Measurements from ENCODE around the gene ASB4. TPM values are rescaled to one million over a fixed set of nuclear protein-coding genes. Genes with fewer than 3 reads are reported as not detected.

ASB4 gene
- total and polyA plus RNA-seq, 12 donors = 18.3 to 323 (median 88.2) TPM

DNA sequence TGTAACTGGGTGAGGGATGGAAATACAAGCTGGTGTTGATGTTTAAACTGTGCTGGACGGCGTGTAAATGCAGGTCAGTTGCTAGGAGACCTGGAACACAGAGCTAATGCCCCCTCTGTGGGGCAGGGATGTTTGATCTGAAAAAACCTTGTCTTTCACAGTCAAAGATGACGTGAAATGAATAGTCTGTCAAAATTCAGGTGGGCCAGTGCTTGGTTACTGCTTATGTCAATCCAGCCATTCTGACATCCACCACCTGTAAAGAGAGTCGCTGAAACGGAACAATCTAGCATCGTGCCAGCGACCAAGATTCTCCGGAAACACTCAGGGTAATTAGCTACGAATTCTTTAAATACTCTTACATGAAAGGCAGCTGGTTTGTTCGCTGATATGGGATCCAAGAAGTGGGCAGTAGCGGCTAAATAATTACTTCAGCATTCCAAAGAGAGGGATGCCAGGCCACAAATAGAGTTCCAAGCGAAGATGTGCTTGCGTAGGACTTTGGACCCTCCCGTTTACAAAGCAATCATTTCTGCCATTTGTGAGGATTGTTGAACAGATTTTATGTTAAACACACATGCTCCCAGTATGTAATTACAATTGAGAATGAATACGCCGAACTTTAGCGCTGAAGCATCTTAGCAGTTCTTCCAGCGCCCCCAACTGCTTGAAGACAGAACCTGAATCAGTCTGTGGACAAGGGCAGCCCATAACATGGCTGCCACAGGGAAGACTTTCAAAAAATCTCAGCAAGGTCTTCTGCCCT, 7.3 kb upstream of the ASB4 start:
- Histone ChIP-seq H3K4me1 (replicated peaks in 1 of 2) (peaks cover 0 to 13% of the 10 kb centered on the region in 2 donors), H3K27ac (no peak overlapping the region), H3K36me3 (replicated peaks in 1 of 2) (no peaks in the 10 kb centered on the region), H3K27me3 (no peaks in the 10 kb centered on the region), H3K9me3 (replicated peaks in 1 of 3) (no peaks in the 10 kb centered on the region), H3K4me3 (no peak overlapping the region)
- intact Hi-C loops (cut with DNase I) = no loop called here
- 78 to 84% (median 79%) methylated on average over 18 of the region's 18 CpGs for WGBS, 4 donors
- TF ChIP-seq POLR2A (IDR thresholded peaks at IDR 0.05) = no peak
- TF ChIP-seq, protein P1, sequence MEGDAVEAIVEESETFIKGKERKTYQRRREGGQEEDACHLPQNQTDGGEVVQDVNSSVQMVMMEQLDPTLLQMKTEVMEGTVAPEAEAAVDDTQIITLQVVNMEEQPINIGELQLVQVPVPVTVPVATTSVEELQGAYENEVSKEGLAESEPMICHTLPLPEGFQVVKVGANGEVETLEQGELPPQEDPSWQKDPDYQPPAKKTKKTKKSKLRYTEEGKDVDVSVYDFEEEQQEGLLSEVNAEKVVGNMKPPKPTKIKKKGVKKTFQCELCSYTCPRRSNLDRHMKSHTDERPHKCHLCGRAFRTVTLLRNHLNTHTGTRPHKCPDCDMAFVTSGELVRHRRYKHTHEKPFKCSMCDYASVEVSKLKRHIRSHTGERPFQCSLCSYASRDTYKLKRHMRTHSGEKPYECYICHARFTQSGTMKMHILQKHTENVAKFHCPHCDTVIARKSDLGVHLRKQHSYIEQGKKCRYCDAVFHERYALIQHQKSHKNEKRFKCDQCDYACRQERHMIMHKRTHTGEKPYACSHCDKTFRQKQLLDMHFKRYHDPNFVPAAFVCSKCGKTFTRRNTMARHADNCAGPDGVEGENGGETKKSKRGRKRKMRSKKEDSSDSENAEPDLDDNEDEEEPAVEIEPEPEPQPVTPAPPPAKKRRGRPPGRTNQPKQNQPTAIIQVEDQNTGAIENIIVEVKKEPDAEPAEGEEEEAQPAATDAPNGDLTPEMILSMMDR (IDR thresholded peaks at IDR 0.05) = no peak
- no peak for DNase-seq

DNA sequence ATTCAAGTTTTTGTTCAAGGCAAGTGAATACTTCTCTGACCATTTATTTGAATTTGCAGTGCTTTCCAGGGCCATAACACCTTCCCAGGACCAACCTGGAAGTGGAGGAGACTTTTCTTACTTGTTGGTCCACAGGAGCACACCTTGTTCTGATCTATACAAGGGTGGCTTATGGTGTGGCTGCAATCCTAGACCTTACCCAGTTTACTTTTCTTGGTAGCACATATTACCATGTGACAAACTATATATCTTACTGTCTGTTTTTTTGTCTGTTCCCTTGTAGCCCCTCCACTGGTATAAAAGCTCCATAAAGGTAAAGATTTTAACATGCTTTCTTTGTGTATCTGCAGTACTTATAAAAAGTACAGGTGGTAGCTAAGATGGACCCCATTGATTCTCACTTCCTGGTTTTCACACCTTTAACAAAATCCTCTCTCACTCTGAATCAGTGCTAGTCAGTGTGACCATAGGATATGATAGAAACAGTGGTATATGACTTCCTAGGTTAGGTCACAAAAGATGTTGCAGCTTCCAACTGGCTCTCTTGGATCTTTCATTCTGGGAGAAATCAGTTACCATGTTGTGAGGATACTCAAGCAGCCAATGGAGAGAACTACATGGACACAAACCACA, 5.6 kb upstream of the ASB4 start:
- H3K9me3 ChIP-seq (replicated peaks in 1 of 3) = no peaks in the 10 kb centered on the region
- H3K4me1 ChIP-seq (replicated peaks in 1 of 2) = peaks cover 0 to 16% of the 10 kb centered on the region in 2 donors
- H3K36me3 ChIP-seq (replicated peaks in 1 of 2) = no peaks in the 10 kb centered on the region
- H3K27me3 ChIP-seq = no peaks in the 10 kb centered on the region
- TF ChIP-seq POLR2A (IDR thresholded peaks at IDR 0.05) = no peak
- TF ChIP-seq, protein P1 (IDR thresholded peaks at IDR 0.05) = no peak
- no peak for DNase-seq
- H3K4me3 ChIP-seq = no peak overlapping the region
- intact Hi-C loops (cut with DNase I) = no loop called here
- no peak overlapping the region for H3K27ac ChIP-seq

DNA sequence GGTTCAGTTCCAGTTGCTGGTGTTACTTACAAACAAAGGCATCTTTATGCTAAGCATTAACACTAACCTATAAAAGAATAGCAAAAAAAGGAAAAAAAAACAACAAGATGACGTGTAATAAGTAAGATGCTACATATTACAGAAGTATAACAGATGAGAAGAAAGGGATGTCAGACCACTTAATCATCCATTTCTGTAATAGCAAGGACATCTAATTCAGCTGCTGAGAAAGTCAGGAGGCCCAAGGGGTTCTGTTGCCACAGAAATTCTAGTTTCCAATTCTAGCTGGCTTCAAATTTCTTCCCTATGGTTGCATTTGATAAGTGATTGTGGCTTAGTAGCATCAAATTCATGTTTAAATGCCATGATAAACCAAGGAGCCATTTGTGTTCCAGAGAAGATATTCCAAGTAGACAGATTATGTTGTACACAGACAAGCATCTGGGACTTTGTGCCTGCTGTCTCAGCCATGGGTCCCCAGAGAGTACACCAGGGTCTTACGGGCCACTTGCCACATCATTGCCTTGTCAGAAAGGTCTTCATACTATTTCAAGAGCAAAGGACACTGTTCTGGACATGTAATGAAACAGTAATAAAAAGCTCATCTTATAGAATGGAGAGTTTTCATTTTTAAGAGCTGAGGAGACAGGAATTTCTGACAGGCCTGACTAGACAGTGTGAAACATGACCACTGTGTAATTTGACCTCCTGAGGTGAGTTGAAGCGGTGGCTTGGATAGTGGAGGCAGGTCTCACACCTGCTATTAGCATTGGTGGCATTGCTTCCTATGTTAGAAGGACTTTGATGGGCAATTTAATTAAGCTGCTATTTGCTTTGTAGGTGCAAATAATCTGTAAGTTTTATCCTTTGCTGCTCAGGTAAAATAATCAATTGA, 4.2 kb upstream of the ASB4 start:
- H3K4me1 ChIP-seq (replicated peaks in 1 of 2) = peaks cover 0 to 14% of the 10 kb centered on the region in 2 donors
- no peak overlapping the region for H3K4me3 ChIP-seq
- H3K9me3 ChIP-seq (replicated peaks in 1 of 3) = no peaks in the 10 kb centered on the region
- H3K27ac ChIP-seq = peak overlapping the region in 3 of 5 donors; percentile 41 to 83 (median 49)
- H3K27me3 ChIP-seq = no peaks in the 10 kb centered on the region
- DNase-seq = no peak
- no peaks in the 10 kb centered on the region for H3K36me3 ChIP-seq (replicated peaks in 1 of 2)
- TF ChIP-seq, protein P1 (IDR thresholded peaks at IDR 0.05) = no peak
- TF ChIP-seq POLR2A (IDR thresholded peaks at IDR 0.05) = no peak
- WGBS, 4 donors = 83 to 88% (median 86%) methylated on average over 3 of the region's 3 CpGs
- intact Hi-C loops (cut with DNase I) = no loop called here

DNA sequence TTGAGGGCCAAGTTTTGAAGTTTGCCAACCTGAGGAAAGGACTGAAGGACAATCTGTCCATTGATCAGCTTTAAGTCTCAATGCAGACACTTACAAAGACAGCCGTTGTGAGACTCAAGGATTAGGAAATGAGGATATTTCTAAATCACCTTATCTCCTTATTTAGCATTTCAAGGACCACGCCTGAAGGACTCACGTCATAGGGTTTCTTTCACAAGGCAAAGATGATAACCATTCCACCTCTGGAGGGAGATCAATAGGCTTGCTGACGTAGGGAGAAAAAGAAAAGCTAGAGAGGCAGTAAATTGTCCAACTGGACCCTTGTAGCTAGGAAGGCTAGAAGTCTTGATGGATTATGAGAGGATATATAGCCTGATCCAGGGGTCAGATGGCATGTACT, 3.3 kb upstream of the ASB4 start:
- no peak for TF ChIP-seq POLR2A (IDR thresholded peaks at IDR 0.05)
- TF ChIP-seq, protein P1 (IDR thresholded peaks at IDR 0.05) = no peak
- 41 to 59% (median 44%) methylated on average over 4 of the region's 4 CpGs for WGBS, 4 donors
- intact Hi-C loops (cut with DNase I) = no loop called here
- H3K36me3 ChIP-seq (replicated peaks in 1 of 2) = no peaks in the 10 kb centered on the region
- peak in 5 of 7 donors; percentile 35 to 84 (median 58) for DNase-seq
- no peak overlapping the region for H3K4me3 ChIP-seq
- no peaks in the 10 kb centered on the region for H3K9me3 ChIP-seq (replicated peaks in 1 of 3)
- peak overlapping the region; percentile 52 to 83 (median 61) for H3K27ac ChIP-seq
- H3K27me3 ChIP-seq = no peaks in the 10 kb centered on the region
- H3K4me1 ChIP-seq (replicated peaks in 1 of 2) = peaks cover 0 to 10% of the 10 kb centered on the region in 2 donors

All from adrenal gland (tissue), 12 donors.